Activated T-cell treated with anti-CD3 and anti-CD28 coated beads, Interleukin-2, amount 50 U/mL, for 72 hours (primary cell): ENCODE data around the gene TNFAIP8. TPM values are rescaled to one million over a fixed set of nuclear protein-coding genes. Genes with fewer than 3 reads are reported as not detected.

ENCODE experiments used
- ATAC-seq, 2 donors: fragments of 150-1000 bp; cut with Tn5 transposase; replicated peaks in 1 of 2; 2 replicates each; pipeline ENCODE4 v1.10.0; 2021; ENCODE audit warnings: moderate library complexity in 2 of 2, mild to moderate bottlenecking in 1 of 2
- DNase-seq, 2 donors: peaks; one replicate each; pipeline ENCODE4 v3.0.0; 2021 to 2022; ENCODE audit warnings: mixed read lengths in 1 of 2
- H3K27ac Mint-ChIP-seq: one replicate; pipeline ENCODE4 v1.8.0; 2022; ENCODE audit warnings: mild to moderate bottlenecking, moderate library complexity, mixed read lengths
- H3K27me3 Mint-ChIP-seq: one replicate; pipeline ENCODE4 v1.8.0; 2022; ENCODE audit warnings: low read depth, mixed read lengths
- H3K36me3 Mint-ChIP-seq, 2 donors: one replicate each; pipeline ENCODE4 v1.8.0; 2022; ENCODE audit warnings: mixed read lengths in 2 of 2, mild to moderate bottlenecking in 1 of 2; ENCODE audit not compliant: insufficient read depth in 2 of 2
- H3K4me1 Mint-ChIP-seq: one replicate; pipeline ENCODE4 v1.8.0; 2022; ENCODE audit warnings: low read depth, mixed read lengths
- H3K4me3 Mint-ChIP-seq, 2 donors: one replicate each; pipeline ENCODE4 v1.8.0; 2022; ENCODE audit warnings: mild to moderate bottlenecking in 2 of 2, mixed read lengths in 2 of 2, moderate library complexity in 2 of 2
- H3K9me3 Mint-ChIP-seq, 2 donors: one replicate each; pipeline ENCODE4 v1.8.0; 2022; ENCODE audit warnings: mixed read lengths in 2 of 2
- total RNA-seq, 2 donors: library from RNA; stranded (reverse); gene quantifications; one replicate each; pipeline ENCODE4 v1.2.3, GENCODE V29; 2022

The TNFAIP8 gene
- total RNA-seq, 2 donors from 2014 or later = 117 to 137 TPM

DNA sequence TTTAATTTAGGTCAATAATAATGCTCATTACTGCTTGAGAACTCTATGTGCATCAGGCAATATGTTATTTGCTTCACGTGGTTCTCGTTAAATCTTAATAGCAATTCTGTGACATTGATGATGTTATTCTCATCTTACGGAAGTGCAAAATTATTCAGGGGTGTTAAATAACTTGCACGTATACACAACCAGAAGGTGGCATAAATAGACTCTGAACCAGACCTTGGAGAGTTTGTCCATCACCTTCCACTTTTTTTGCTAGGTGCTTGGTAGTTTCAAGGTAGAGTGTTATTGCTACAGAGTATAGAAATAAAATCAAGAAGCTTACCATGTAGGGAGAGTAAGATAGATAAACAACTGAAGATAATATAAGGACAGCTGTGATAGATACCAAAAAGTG lies 23.6 kb upstream of the TNFAIP8 start:
- peak overlapping the region; percentile 92 for H3K27ac Mint-ChIP-seq
- H3K9me3 Mint-ChIP-seq = peaks cover 0 to 1% of the 10 kb centered on the region in 2 donors
- DNase-seq (no peak), ATAC-seq (no peak)
- H3K36me3 Mint-ChIP-seq = peaks cover 1 to 3% of the 10 kb centered on the region in 2 donors
- peaks cover 97% of the 10 kb centered on the region for H3K4me1 Mint-ChIP-seq
- H3K4me3 Mint-ChIP-seq = peak overlapping the region; percentile 66 to 82
- no peaks in the 10 kb centered on the region for H3K27me3 Mint-ChIP-seq

DNA sequence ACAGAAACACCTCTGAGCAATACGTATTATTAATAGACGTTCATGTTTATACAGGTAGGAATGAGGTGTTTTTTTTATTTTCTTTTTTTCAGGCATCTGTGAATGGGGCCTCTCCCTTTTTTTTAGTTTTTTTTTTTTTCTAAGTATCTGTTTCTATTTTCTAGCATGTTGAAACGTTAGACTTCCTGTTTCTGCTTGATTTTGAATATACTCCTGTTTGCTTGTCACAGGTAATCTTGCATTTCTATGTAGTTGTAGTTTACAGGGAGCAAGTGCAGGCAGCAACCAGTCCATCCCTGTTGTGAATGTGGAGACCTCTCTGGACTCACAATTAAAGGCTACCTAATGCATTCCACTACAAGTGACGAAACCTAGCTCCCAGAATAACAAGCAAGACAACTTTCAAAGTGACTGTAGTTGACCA lies 22.8 kb upstream of the TNFAIP8 start:
- Mint-ChIP-seq H3K4me1 (peaks cover 97% of the 10 kb centered on the region), H3K9me3 (peaks cover 0 to 1% of the 10 kb centered on the region in 2 donors), H3K27ac (peak overlapping the region; percentile 92), H3K36me3 (peaks cover 1 to 3% of the 10 kb centered on the region in 2 donors), H3K27me3 (no peaks in the 10 kb centered on the region), H3K4me3 (peak overlapping the region; percentile 66 to 82)
- no peak for DNase-seq
- ATAC-seq = peak in 1 of 2 donors; percentile 3

DNA sequence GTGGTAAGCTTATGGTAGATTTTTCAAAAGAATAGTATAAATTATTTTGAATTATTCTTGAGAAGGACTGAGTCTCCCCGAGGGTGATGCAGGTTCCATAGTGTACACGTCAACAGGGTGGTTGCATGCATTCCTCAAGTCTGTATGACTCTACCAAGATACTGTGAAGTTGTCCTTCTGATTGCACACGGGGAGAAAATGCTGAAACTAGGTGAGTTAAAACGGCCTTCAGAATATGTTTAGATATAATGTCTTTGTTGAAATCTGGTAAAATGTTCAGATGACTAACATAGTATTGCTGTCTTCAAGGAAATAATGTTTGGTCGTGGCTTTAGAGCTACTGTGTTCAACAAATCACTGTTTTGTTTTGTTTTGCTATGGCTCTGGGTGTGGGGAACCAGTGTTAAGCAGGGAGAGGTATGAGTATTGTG lies 22.4 kb upstream of the TNFAIP8 start:
- Mint-ChIP-seq H3K27ac (peak overlapping the region; percentile 92), H3K9me3 (peaks cover 0 to 1% of the 10 kb centered on the region in 2 donors), H3K4me3 (peak overlapping the region; percentile 66 to 82), H3K4me1 (peaks cover 97% of the 10 kb centered on the region), H3K27me3 (no peaks in the 10 kb centered on the region), H3K36me3 (peaks cover 1 to 3% of the 10 kb centered on the region in 2 donors)
- ATAC-seq = peak; percentile 73 to 74
- DNase-seq = peak in 1 of 2 donors; percentile 55

DNA sequence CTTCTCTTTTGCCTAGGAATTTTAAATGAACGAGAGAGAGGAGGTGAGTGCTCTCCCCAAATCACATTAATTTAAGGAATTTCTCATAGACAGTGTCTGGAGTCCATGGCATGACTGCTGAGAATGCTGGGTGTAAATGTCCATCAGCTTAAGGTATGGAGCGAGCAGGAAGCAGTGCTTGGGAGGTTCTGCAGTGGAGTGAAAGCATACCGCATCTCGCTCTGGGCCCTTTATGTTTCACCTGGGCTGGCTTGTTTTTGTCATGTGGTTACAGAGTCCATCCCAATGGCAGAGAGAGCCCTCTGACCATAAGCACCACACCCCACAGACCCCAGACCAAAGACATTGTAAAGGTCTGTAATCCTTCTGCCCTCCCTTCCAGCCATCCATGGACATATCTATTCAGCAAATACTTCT lies 20.6 kb upstream of the TNFAIP8 start:
- peaks cover 1 to 3% of the 10 kb centered on the region in 2 donors for H3K36me3 Mint-ChIP-seq
- no peaks in the 10 kb centered on the region for H3K27me3 Mint-ChIP-seq
- H3K9me3 Mint-ChIP-seq = peaks cover 0 to 1% of the 10 kb centered on the region in 2 donors
- H3K4me1 Mint-ChIP-seq = peaks cover 97% of the 10 kb centered on the region
- H3K27ac Mint-ChIP-seq = peak overlapping the region; percentile 92
- ATAC-seq (no peak), DNase-seq (no peak)
- peak overlapping the region; percentile 80 to 82 for H3K4me3 Mint-ChIP-seq

DNA sequence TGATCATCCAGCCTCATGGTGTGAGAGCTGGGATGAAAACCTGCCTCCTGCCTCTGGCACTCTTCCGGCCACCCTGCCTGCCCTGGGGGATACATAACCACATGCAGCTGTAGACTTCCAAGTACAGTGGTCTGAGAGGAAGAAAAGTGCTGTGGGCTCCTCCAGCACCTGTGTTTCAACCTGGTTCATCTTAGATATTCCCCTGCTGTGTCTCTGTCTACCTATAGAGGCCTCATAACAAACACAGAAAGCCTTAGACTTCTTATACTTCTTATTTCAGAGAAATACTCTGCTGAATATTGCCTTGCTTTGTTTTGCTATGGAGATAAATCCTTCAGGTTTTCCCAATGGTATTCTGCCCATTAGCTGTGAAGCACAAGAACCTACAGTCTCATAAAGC lies 19.6 kb upstream of the TNFAIP8 start:
- Mint-ChIP-seq H3K27me3 (no peaks in the 10 kb centered on the region), H3K9me3 (no peaks in the 10 kb centered on the region), H3K4me1 (peaks cover 97% of the 10 kb centered on the region), H3K4me3 (peak overlapping the region; percentile 80 to 82), H3K36me3 (peaks cover 0 to 5% of the 10 kb centered on the region in 2 donors), H3K27ac (peak overlapping the region; percentile 92)
- no peak for DNase-seq
- ATAC-seq = no peak

DNA sequence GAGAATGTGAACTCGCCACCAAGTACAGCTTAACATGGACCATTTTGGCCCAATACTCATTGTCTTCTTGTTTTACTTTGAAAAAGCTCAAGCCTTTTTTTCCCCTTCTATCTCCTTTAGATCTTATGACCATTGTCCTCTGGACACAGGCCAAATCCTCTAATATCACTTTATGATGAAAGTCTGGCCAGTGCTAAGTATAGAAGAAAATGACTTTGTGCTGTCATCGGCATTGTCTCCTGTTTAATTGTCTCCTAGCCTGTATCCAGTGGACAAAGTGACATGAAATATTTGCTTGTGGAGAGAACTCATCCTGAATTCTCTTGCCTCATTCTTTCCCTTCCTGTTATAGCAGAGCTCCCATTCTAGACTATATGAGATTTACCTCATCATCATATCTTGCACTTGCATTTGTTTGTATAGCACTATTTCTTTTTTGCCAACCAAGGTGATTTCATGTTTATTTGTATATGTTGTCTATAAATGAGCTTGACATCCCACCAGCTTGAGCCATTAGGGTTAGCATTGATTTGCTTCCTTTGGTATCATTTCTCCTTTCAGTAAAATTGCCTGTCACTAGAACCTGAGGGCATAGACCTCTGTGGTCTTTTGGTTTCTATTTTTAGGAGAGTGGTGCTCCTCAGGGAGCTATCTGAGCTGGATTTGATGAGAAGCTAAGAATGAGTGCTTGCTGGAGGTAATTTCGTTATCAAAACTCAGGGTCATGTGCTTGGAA lies 18.8 kb upstream of the TNFAIP8 start:
- no peak for DNase-seq
- peak overlapping the region; percentile 83 for H3K27ac Mint-ChIP-seq
- no peaks in the 10 kb centered on the region for H3K27me3 Mint-ChIP-seq
- H3K9me3 Mint-ChIP-seq = no peaks in the 10 kb centered on the region
- H3K4me3 Mint-ChIP-seq = peak overlapping the region; percentile 83 to 95
- H3K36me3 Mint-ChIP-seq = peaks cover 0 to 5% of the 10 kb centered on the region in 2 donors
- H3K4me1 Mint-ChIP-seq = peaks cover 97% of the 10 kb centered on the region
- no peak for ATAC-seq

DNA sequence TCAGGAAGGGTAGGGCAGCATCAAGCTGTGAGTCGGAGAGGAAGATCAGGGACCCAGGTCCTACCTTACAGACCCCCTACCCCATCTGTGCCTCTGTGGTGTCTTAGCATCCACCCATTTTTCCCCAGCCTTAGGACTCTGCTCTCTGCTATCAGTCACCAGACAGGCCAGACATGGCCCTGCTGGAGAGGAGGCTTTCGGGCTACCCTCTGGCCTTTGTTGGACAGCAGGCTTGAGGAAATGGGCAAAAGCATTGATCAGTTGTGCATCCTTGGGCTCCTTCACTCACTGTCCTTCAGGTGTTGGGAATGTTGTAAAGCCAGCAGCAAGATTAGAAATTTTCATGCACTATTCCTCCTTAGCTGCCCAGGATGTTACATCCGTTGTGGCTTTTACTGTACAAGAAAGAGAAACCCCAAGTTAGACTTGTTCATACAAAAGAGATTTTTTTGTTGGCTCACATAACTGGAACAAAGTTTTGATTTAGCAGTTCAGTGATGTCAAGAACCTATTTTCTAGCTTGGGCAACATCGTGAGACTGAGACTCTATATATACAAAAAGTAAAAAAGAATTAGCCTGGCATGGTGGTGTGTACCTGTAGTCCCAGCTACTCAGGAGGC lies 17.4 kb upstream of the TNFAIP8 start:
- H3K9me3 Mint-ChIP-seq = no peaks in the 10 kb centered on the region
- peak overlapping the region; percentile 92 for H3K27ac Mint-ChIP-seq
- peaks cover 0 to 5% of the 10 kb centered on the region in 2 donors for H3K36me3 Mint-ChIP-seq
- H3K27me3 Mint-ChIP-seq = no peaks in the 10 kb centered on the region
- no peak for ATAC-seq
- peak overlapping the region; percentile 83 to 95 for H3K4me3 Mint-ChIP-seq
- no peak for DNase-seq
- H3K4me1 Mint-ChIP-seq = peaks cover 97% of the 10 kb centered on the region

DNA sequence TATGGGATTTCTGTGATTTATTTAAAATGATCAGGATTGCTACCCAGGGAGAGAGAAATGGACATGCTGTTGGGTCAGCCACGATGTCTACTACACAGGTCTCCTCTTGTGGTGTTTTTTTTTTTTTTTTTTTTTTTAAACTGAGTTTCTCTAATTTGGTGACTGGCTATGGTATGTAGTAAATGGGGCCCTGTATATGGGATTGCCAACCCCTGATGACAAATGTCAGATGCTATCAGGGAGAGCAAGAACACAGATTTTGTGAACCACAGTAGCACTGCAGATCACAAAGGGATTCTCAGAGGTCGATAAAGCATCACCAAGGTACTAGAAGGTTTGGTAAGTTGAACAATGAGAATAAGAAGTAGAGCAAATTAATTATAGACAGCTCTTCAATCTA lies 16.5 kb upstream of the TNFAIP8 start:
- Mint-ChIP-seq H3K36me3 (peaks cover 0 to 5% of the 10 kb centered on the region in 2 donors), H3K27me3 (no peaks in the 10 kb centered on the region), H3K9me3 (no peaks in the 10 kb centered on the region), H3K27ac (peak overlapping the region; percentile 92), H3K4me3 (peak overlapping the region; percentile 83 to 95), H3K4me1 (peaks cover 100% of the 10 kb centered on the region)
- peak in 1 of 2 donors; percentile 5 for ATAC-seq
- no peak for DNase-seq

DNA sequence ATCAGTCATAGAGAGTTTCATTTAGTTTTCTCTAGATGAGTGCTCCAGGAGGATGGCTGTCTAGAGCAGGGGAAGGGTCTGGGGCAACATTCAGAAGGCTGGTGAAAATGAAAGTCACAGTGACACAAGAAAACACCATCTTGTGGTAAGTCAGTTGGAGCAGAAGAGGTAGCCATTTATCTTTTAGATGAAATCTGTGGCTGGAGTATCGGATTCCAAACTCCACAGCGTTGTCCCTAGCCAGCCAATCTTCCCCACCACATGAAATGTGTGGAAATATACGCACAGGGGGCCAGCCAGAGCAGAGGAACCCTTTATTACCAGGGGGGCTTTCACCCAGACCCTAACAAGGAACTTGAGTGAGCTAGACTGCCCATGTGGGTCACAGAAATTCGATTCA lies 15.9 kb upstream of the TNFAIP8 start:
- Mint-ChIP-seq H3K4me3 (peak overlapping the region; percentile 83 to 95), H3K27ac (peak overlapping the region; percentile 92), H3K9me3 (no peaks in the 10 kb centered on the region), H3K27me3 (no peaks in the 10 kb centered on the region), H3K36me3 (peaks cover 2 to 5% of the 10 kb centered on the region in 2 donors), H3K4me1 (peaks cover 98% of the 10 kb centered on the region)
- DNase-seq (peak in 1 of 2 donors; percentile 62), ATAC-seq (peak; percentile 39 to 41)

DNA sequence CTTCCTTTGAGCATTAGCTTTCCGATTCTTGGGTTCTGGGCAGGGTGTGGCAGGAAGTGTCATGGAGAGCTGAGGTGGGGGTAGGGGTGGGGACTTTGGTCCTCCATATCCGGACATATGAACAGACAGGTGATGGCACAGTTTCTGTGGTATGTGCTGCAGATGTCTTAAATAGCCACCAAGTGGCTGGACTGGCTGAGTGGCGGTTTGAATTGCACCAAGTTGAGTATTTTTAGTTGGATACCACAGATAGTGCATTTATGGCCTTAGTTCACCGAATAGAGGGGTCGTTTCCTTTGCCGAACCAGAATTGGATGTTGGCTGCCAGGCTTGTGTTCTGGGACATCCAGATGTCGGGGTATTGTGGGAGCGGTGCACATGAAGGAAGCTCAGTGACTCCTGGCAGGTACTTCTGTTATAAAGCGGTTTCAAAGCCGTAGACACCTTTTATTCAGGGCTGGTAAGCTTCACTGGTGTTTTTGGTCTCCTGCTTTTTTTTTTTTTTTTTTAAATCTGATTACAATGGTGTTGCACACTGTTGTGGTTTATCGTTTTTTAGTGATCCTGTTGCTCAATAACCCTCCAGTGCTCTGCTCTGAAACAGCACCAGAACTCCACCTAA lies 15.1 kb upstream of the TNFAIP8 start:
- peaks cover 98% of the 10 kb centered on the region for H3K4me1 Mint-ChIP-seq
- H3K27me3 Mint-ChIP-seq = no peaks in the 10 kb centered on the region
- H3K27ac Mint-ChIP-seq = peak overlapping the region; percentile 92
- H3K9me3 Mint-ChIP-seq = no peaks in the 10 kb centered on the region
- peak overlapping the region; percentile 83 to 95 for H3K4me3 Mint-ChIP-seq
- ATAC-seq (peak; percentile 19 to 34), DNase-seq (peak; percentile 67 to 74)
- peaks cover 2 to 5% of the 10 kb centered on the region in 2 donors for H3K36me3 Mint-ChIP-seq

DNA sequence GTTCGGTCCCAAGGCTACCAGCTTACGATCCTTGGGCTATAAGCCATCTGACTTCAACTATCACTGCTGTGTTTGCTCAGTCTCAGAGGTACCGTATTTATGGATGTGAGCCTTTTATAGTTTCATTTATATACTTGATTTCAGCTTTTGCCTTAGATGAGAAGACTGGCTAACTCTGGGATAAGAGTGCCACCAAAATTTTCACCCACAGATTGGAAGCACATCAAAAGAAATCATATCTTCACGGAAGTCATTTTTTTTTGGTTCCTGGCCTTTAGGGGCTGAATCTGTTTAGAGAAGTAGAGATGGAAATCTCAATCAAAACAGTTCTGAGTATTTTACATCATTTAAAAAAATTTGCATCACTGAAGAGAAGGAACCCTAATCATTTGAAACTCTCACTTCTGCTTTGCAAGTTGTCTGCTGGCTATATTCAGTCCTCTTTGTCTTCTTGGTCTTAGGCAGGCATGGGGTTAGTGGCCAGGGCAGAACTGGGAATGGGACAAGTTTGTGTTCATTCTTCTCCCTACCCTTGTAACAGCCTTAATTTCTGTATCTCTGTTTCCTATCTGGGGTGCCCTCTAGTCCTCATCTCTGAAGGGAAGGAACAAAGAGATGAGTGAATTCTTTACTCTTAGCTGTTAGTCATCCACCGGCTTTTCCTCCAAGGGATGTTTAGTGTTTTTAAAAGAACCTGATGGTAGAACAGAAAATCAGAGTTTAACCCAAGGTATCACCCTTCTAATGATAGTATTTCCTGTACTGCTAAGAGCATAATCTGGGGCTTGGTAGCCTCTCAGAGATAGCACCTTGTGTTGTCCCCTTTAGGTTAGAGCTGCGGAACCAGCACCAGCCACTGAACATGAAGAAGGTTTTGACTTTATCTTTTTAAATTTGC lies 14.1 kb upstream of the TNFAIP8 start:
- H3K9me3 Mint-ChIP-seq = no peaks in the 10 kb centered on the region
- H3K4me3 Mint-ChIP-seq = peak overlapping the region; percentile 83 to 95
- H3K27me3 Mint-ChIP-seq = no peaks in the 10 kb centered on the region
- peak overlapping the region; percentile 92 for H3K27ac Mint-ChIP-seq
- H3K4me1 Mint-ChIP-seq = peaks cover 98% of the 10 kb centered on the region
- H3K36me3 Mint-ChIP-seq = peaks cover 2 to 3% of the 10 kb centered on the region in 2 donors
- ATAC-seq = peak; percentile 44 to 46
- peak; percentile 29 to 50 for DNase-seq

DNA sequence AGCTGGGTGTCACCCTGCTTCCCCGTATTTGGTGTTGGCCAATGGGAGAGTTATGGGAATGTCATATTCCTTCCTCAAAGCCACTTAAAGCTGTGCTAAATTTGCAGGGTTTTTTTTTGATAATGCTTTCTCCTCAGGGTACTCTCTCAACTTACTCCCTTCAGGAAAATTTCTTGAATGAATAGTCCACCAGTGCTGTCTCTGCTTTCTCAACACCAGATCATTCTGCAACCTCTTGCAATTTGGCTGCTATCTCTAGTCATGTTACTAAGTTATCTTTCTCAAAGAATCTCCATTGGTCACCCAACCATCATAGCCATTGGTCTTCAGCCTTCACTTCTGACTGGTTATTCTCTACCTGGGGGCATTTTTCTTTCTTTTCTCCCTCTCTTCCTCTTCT lies 13.4 kb upstream of the TNFAIP8 start:
- Mint-ChIP-seq H3K9me3 (no peaks in the 10 kb centered on the region), H3K4me3 (peak overlapping the region; percentile 83 to 95), H3K4me1 (peaks cover 98% of the 10 kb centered on the region), H3K36me3 (peaks cover 2 to 3% of the 10 kb centered on the region in 2 donors), H3K27me3 (no peaks in the 10 kb centered on the region), H3K27ac (peak overlapping the region; percentile 92)
- ATAC-seq = no peak
- DNase-seq = no peak
